HepG2 (cell line): ENCODE results near the gene ATP23. TPM values are rescaled to one million over a fixed set of nuclear protein-coding genes. Genes with fewer than 3 reads are reported as not detected.

Source experiments
- GATA4 ChIP-seq: sonication (generic); IDR thresholded peaks from 2 replicates; pipeline ENCODE4 v1.6.1; 2016; ENCODE audit warnings: antibody characterized with exemption, low read depth, borderline replicate concordance
- GFI1 ChIP-seq: sonication (generic); formaldehyde crosslinking; IDR thresholded peaks from 2 replicates; pipeline ENCODE4 v1.5.0; 2020; ENCODE audit warnings: missing genetic modification reagents, mild to moderate bottlenecking, borderline replicate concordance
- KDM2A ChIP-seq: sonication (generic); formaldehyde crosslinking; IDR thresholded peaks from 2 replicates; pipeline ENCODE4 v1.4.0; 2020; ENCODE audit warnings: low read depth, missing genetic modification reagents, borderline replicate concordance
- KDM6A ChIP-seq: IDR thresholded peaks from 2 replicates; pipeline ENCODE4 v1.6.1; 2016; ENCODE audit warnings: low read depth
- NFATC3 ChIP-seq: sonication (generic); formaldehyde crosslinking; IDR thresholded peaks from 2 replicates; pipeline ENCODE4 v1.5.1; 2020; ENCODE audit warnings: mild to moderate bottlenecking, missing genetic modification reagents
- NPAS2 ChIP-seq: sonication (generic); formaldehyde crosslinking; IDR thresholded peaks from 2 replicates; pipeline ENCODE4 v1.8.0; 2022; ENCODE audit warnings: mild to moderate bottlenecking, missing genetic modification reagents, borderline replicate concordance
- POLR2A ChIP-seq, 2 experiments: IDR thresholded peaks; 2 replicates each; pipeline ENCODE4 v1.6.1; 2011; ENCODE audit warnings: low read depth in 2 of 2, low read length in 2 of 2, mild to moderate bottlenecking in 1 of 2, moderate library complexity in 1 of 2; ENCODE audit not compliant: insufficient read depth in 1 of 2
- RARG ChIP-seq: sonication (generic); formaldehyde crosslinking; IDR thresholded peaks from 2 replicates; pipeline ENCODE4 v1.4.0; 2020; ENCODE audit warnings: low read depth, mild to moderate bottlenecking, missing genetic modification reagents
- RFXANK ChIP-seq: IDR thresholded peaks from 2 replicates; pipeline ENCODE4 v1.6.1; 2016
- RNF2 ChIP-seq: fragments of 450-650 bp; conservative IDR thresholded peaks from 2 replicates; pipeline ENCODE4 v1.6.1; 2016; ENCODE audit warnings: low read depth
- SATB2 ChIP-seq: sonication (generic); formaldehyde crosslinking; IDR thresholded peaks from 2 replicates; pipeline ENCODE4 v1.5.0; 2020; ENCODE audit warnings: missing genetic modification reagents
- TBX2 ChIP-seq: sonication (generic); formaldehyde crosslinking; IDR thresholded peaks from 2 replicates; pipeline ENCODE4 v1.5.0; 2020; ENCODE audit warnings: missing genetic modification reagents, mild to moderate bottlenecking, borderline replicate concordance
- ZBTB8A ChIP-seq: sonication (generic); formaldehyde crosslinking; IDR thresholded peaks from 2 replicates; pipeline ENCODE4 v1.4.0; 2020; ENCODE audit warnings: mild to moderate bottlenecking, low read depth, missing genetic modification reagents, borderline replicate concordance
- ZFP36L1 ChIP-seq: sonication (generic); formaldehyde crosslinking; IDR thresholded peaks from 2 replicates; pipeline ENCODE4 v1.8.0; 2022; ENCODE audit warnings: mild to moderate bottlenecking, missing genetic modification reagents, moderate library complexity
- ZMYM2 ChIP-seq: sonication (generic); formaldehyde crosslinking; IDR thresholded peaks from 2 replicates; pipeline ENCODE4 v1.8.0; 2022; ENCODE audit warnings: mild to moderate bottlenecking, missing genetic modification reagents
- ZNF12 ChIP-seq: sonication (generic); formaldehyde crosslinking; IDR thresholded peaks from 2 replicates; pipeline ENCODE4 v1.5.0; 2020; ENCODE audit warnings: missing genetic modification reagents
- ZNF292 ChIP-seq: sonication (generic); formaldehyde crosslinking; IDR thresholded peaks from 2 replicates; pipeline ENCODE4 v1.8.1; 2022; ENCODE audit warnings: mild to moderate bottlenecking, low read depth, missing genetic modification reagents, borderline replicate concordance
- ZNF30 ChIP-seq: sonication (generic); formaldehyde crosslinking; IDR thresholded peaks from 2 replicates; pipeline ENCODE4 v1.5.0; 2020; ENCODE audit warnings: mild to moderate bottlenecking, missing genetic modification reagents
- ZNF567 ChIP-seq: sonication (generic); formaldehyde crosslinking; IDR thresholded peaks from 2 replicates; pipeline ENCODE4 v1.8.1; 2023; ENCODE audit warnings: mild to moderate bottlenecking, missing genetic modification reagents, borderline replicate concordance
- ZZZ3 ChIP-seq: sonication (generic); formaldehyde crosslinking; IDR thresholded peaks from 2 replicates; pipeline ENCODE4 v1.4.0; 2020; ENCODE audit warnings: missing genetic modification reagents, mild to moderate bottlenecking, borderline replicate concordance
- polyA plus RNA-seq, 8 experiments: library from polyadenylated mRNA; depleted of rRNA in 3 of 8; stranded (reverse) in 7 of 8; unstranded in 1 of 8; fragments of >200 nt; fragmentation: Illumina TruSeq in 4 of 8; extraction: Trizol in 4 of 8; gene quantifications; 2 replicates each; pipeline versions ENCODE4 v1.2.1 to v1.2.3, GENCODE V29; 2011 to 2016; ENCODE audit warnings: low read depth in 4 of 8, missing spikeins in 1 of 8, mixed read lengths in 1 of 8; ENCODE audit not compliant: insufficient read depth in 1 of 8
- total RNA-seq, 5 experiments: library from RNA; depleted of rRNA; stranded (reverse); fragments of >200 nt; fragmentation: Illumina TruSeq; extraction: Trizol; gene quantifications; 2 replicates each; pipeline ENCODE4 v1.2.3, GENCODE V29; 2016; ENCODE audit warnings: low read depth in 1 of 5
- TF ChIP-seq, protein P1 (sequence below): sonication (generic); formaldehyde crosslinking; IDR thresholded peaks from 2 replicates; pipeline ENCODE4 v1.4.0; 2020; ENCODE audit warnings: mild to moderate bottlenecking, low read depth, missing genetic modification reagents
- TF ChIP-seq, protein P2 (sequence below): IDR thresholded peaks from 2 replicates; pipeline ENCODE4 v1.6.1; 2016; ENCODE audit warnings: mild to moderate bottlenecking, missing biosample characterization, missing genetic modification reagents
- TF ChIP-seq, protein P3 (sequence below): sonication (generic); formaldehyde crosslinking; IDR thresholded peaks from 2 replicates; pipeline ENCODE4 v1.5.0; 2020; ENCODE audit warnings: mild to moderate bottlenecking, missing genetic modification reagents

ATP23 gene
- total and polyA plus RNA-seq, 2 of the 13 experiments (the other 11 are each of a cell fraction or from before 2014, with no cell fraction given), result 12.1 to 14.7 TPM

DNA sequence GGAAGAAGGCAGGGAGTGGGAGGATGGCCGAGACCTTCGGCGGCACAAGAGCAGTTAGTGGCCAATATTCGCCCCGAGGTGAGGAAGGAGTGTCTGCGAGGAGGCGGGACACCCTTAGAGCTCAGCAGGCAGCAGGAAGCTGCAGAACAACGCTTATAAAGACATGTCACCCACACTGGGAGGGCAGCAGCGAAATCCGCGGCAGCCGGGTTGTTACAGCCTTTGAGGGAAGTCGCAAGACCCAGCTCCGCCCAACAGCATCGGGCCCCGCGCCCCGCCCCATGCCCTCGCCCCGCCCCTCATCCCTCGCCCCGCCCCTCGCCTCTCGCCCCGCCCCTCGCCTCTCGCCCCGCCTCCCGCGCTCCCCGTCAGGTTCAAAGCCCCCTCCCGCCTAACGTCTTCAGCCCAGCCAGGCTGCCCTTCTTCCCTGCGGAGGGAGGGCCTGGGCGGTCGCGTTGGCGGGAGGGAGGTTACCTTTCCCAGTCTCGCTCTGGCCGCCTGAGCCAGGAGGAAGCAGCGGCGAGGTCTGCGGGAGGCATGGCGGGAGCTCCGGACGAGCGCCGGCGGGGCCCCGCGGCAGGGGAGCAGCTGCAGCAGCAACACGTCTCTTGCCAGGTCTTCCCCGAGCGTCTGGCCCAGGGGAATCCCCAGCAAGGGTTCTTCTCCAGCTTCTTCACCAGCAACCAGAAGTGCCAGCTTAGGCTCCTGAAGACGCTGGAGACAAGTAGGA lies at the start of gene ATP23 (continued):
- TF ChIP-seq ZFP36L1 (CRISPR knock-in tag) (no peak), ZNF12 (CRISPR knock-in tag) (0 out of 2 replicates have a peak, but pooled peaks have one; percentile 36), ZBTB8A (CRISPR knock-in tag) (no peak), ZNF292 (CRISPR knock-in tag) (peak; percentile 80), ZNF30 (CRISPR knock-in tag) (no peak), ZNF567 (CRISPR knock-in tag) (no peak), POLR2A (IDR thresholded peaks at IDR 0.05; ENCODE audit: insufficient read depth in 1 of 2, low read depth in 2 of 2, low read length in 2 of 2) (peak; percentile 90 to 93), ZMYM2 (CRISPR knock-in tag) (no peak), GFI1 (CRISPR knock-in tag) (0 out of 2 replicates have a peak, but pooled peaks have one; percentile 17), ZZZ3 (CRISPR knock-in tag) (no peak), KDM6A (CRISPR knock-in tag) (no peak), SATB2 (CRISPR knock-in tag) (no peak), GATA4 (no peak; the same call in 1 of the 2 replicates), RARG (CRISPR knock-in tag) (no peak), NFATC3 (no peak), KDM2A (peak; percentile 83; the same call in 1 of the 2 replicates), RFXANK (CRISPR knock-in tag) (no peak), TBX2 (CRISPR knock-in tag) (peak; percentile 61), NPAS2 (CRISPR knock-in tag) (no peak), RNF2 (no peak)
- TF ChIP-seq, protein P1, sequence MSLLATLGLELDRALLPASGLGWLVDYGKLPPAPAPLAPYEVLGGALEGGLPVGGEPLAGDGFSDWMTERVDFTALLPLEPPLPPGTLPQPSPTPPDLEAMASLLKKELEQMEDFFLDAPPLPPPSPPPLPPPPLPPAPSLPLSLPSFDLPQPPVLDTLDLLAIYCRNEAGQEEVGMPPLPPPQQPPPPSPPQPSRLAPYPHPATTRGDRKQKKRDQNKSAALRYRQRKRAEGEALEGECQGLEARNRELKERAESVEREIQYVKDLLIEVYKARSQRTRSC (CRISPR knock-in tag), result no peak
- TF ChIP-seq, protein P2, sequence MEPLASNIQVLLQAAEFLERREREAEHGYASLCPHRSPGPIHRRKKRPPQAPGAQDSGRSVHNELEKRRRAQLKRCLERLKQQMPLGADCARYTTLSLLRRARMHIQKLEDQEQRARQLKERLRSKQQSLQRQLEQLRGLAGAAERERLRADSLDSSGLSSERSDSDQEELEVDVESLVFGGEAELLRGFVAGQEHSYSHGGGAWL (CRISPR knock-in tag), result peak; percentile 61; the same call in 1 of the 2 replicates
- TF ChIP-seq, protein P3, sequence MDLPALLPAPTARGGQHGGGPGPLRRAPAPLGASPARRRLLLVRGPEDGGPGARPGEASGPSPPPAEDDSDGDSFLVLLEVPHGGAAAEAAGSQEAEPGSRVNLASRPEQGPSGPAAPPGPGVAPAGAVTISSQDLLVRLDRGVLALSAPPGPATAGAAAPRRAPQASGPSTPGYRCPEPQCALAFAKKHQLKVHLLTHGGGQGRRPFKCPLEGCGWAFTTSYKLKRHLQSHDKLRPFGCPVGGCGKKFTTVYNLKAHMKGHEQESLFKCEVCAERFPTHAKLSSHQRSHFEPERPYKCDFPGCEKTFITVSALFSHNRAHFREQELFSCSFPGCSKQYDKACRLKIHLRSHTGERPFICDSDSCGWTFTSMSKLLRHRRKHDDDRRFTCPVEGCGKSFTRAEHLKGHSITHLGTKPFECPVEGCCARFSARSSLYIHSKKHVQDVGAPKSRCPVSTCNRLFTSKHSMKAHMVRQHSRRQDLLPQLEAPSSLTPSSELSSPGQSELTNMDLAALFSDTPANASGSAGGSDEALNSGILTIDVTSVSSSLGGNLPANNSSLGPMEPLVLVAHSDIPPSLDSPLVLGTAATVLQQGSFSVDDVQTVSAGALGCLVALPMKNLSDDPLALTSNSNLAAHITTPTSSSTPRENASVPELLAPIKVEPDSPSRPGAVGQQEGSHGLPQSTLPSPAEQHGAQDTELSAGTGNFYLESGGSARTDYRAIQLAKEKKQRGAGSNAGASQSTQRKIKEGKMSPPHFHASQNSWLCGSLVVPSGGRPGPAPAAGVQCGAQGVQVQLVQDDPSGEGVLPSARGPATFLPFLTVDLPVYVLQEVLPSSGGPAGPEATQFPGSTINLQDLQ (CRISPR knock-in tag), result no peak
